Measurements from ENCODE around the gene WWC2.

Gene WWC2

GRCh38 chr4:183157215-183157614, 58.2 kb downstream of the WWC2 start:
- no peak for DNase-seq
- intact Hi-C loops (cut with DNase I) = no loop called here

- intact Hi-C loops (cut with DNase I) = no loop called here
- DNase-seq = no peak
Observed at GRCh38 chr4:183158062-183158461, 59.0 kb downstream of the WWC2 start.

DNA sequence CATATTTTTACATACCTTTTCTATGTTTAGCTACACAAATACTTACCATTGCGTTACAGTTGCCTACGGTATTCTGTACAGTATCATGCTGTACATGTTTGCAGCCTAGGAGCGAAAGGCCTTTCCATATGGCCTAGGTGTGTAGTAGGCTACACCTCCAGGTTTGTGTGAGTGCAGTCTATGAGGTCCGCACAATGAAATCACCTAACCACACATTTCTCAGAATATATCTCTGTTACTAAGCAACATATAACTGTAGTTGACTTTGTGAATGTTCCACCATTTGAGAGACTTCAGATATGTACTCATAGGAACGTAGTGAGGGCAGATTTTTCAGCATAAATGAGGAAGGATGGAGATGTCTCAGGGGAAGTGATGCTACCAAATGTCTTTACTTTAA, 62.6 kb downstream of the WWC2 start:
- no peak for DNase-seq
- intact Hi-C loops (cut with DNase I) = no loop called here

DNA sequence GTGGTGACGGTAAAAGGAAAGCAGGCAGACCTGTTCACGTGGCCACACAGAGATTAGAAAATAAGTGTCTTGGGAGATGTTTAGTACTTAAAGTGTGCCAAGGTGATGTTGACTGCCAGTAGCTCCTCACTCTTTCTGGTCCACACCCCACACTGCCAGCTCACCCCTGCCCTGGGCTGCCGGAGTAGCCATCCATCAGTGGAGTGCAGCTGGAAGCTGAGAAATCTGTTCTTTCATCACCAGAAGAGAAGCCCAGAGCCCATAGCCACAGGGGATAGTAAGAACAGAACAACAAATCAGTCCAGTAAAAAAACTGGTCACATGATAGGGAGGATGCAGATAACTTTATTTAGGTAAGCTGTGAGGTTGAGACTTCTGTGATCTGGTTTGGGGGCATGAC, 64.1 kb downstream of the WWC2 start:
- intact Hi-C loops (cut with DNase I) = no loop called here

GRCh38 chr4:183164963-183165362, 65.9 kb downstream of the WWC2 start:
- DNase-seq = no peak
- intact Hi-C loops (cut with DNase I) = no loop called here

More for the DNA sequence above, 64.1 kb downstream of the WWC2 start:
- DNase-seq = no peak

DNA sequence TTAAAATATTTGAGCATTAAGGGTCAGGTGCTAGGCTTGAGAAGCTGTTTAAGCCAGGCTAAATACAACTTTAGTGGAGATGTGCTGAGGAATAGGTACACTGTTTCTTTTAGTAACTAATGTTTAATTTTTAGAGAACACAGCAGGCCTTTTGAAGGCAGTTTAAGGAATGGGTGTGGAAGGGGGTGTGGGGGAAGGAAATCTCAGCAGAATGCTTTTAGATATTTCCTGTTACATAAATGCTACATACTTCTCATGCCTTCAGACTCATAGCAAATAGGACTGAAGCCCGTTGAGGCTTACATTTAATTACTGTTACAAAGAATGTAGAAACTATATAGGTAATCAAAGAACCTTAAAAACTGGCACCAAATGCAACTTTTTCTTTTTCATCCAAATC, 66.3 kb downstream of the WWC2 start:
- DNase-seq = peak in 1 of 42 donors; percentile 13
- intact Hi-C loops (cut with DNase I) = no loop called here

DNA sequence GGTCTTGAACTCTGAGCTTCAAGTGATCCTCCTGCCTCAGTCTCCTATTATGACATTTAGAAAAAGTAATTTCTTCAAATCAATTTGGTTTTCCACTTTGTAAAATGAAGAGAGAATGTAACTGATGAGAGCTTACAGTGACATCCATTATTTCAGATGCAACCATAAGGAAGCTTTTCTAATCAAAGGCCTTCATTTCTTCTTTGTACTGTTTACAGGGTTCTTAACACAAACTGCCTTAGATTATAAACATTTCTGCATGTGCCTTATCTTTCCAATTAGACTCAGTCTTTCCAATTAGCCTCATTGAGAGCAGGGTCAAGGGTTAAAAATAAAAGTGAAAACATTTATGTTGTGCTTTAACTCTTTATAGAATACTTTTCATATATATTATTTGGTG, 71.8 kb downstream of the WWC2 start:
- DNase-seq = no peak
- intact Hi-C loops (cut with DNase I) = no loop called here

- no peak for DNase-seq
- intact Hi-C loops (cut with DNase I) = no loop called here
Observed at GRCh38 chr4:183171484-183172267, 72.6 kb downstream of the WWC2 start.

DNA sequence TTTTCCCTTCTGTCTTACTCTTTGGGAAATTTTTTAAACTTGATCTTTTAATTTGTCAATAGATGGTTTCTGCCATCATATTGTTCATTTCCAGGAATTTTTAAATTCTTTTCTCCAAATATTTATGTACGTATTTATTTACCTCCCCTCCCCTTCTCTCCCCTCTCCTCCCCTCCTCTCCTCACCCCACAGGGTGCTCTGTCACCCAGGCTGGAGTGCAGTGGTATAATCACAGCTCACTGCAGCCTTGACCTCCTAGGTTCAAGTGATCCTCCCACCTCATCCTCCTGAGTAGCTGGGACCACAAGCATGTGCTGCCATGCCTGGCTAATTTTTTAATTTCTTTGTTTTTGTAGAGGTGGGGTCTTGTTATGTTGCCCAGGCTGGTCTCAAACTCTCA, 73.8 kb downstream of the WWC2 start:
- intact Hi-C loops (cut with DNase I) = no loop called here
- no peak for DNase-seq

DNA sequence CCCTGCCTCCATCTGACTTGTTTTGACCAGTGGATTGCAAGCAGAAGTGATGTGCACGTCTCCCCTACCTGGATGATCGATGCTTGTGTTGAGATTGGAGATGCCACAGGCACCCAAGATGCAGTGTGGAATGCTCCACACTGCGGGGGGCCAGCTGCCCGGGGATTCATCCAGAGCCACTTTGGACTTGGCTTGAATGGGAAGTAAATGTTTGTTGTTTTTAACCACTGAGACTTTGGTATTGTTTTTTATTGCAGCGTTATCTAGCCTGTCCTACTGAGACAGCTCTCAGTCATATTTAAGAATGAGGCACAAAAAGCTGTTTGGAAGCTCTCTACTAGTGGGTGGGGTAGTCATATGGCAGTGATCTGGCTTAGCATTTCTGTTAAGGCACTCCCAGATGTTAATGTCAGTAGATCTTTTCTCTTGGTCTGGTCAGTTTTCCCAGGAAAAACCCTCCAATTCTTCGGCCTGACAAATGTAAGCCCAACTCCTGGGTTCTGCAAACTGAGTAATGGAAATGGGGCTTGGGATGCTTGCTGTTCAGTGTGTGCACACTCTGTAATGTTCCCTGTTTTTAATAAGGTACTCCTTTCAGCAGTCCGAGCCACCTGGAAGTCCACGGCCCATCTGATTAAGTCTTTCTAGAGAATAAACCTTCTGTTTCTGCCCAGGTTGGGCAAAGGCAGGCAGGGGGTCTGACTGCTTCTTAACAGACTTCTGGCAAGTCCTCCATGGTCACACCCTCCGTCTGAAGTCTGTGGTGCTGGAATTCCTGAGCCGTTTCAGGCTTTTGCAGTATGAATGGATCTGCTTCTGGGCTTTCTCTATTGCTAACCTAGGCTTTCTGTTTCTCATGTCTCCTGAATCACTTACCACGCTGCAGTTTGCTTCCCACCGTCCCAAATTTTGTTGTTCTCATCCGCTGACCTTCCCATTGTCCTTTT, 74.8 kb downstream of the WWC2 start:
- no peak for DNase-seq
- intact Hi-C loops (cut with DNase I) = no loop called here

DNA sequence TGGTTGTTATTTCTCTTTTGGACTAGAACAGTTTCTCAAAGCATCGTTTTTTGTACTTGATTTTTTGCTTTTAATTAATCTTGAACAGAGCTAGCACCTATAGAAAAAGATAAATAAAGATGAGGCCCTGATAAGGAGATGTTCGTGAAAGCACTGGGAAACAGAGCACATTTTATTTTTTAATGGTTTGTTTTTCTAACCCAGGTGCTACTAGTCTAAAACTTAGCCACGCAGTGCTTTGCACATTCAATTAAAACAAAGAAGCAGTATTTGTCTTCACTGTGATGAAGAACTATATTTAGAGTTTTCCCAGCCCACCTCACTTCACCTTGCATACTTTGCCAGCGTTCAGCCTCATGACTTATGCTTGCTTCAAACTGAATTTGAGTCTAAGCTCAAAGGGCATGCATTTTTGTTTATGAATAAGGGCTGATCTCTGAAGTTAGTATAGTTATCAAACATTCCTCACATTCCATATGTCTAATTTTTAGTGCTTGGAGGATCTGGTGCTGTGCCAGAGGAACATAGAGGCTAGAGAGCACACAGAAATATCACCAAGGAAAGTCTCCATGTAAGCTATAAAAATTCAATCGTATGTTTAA, 76.7 kb downstream of the WWC2 start:
- intact Hi-C loops (cut with DNase I) = no loop called here
- DNase-seq = no peak

- no peak for DNase-seq
- intact Hi-C loops (cut with DNase I) = no loop called here
Observed at GRCh38 chr4:183177001-183177400, 77.9 kb downstream of the WWC2 start.

- no peak for DNase-seq
- intact Hi-C loops (cut with DNase I) = no loop called here
Observed at GRCh38 chr4:183178201-183178600, 79.1 kb downstream of the WWC2 start.

- no peak for DNase-seq
- intact Hi-C loops (cut with DNase I) = no loop called here
Observed at GRCh38 chr4:183180096-183180495, 81.0 kb downstream of the WWC2 start.

DNA sequence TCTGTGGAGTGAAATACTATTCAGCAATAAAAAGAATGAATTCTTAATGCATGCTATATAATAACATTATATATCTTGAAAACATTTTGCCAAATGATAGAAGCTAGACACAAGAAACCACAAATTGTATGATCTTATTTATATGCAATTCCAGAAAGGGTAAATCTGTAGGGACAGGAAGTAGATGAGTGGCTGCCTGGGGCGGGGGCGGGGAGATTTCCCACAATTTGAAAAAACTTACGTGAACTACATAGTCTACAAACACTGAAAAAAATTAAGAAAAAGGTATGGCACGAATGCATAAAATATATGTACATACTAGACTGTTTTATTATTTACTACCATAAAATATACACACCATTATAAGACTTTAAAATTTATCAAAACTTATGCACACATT, 81.6 kb downstream of the WWC2 start:
- intact Hi-C loops (cut with DNase I) = no loop called here
- no peak for DNase-seq

DNA sequence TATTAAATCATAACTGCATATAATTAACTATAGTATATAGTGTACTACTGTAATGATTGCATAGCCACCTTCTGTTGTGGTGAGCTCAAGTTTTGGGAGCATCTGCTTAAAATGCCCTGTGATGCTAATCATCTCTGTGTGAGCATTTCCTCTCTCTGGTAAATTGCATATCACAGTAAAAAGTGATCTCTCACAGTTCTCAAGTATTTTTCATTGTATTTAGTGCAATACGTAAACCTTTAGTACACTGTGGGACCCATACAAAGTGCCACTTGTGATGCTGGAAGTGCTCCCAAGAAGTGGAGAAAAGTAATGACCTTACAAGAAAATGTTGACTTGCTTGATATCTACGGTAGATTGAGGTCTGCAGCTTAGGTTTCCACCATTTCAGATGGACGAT, 82.0 kb downstream of the WWC2 start:
- no peak for DNase-seq
- intact Hi-C loops (cut with DNase I) = no loop called here

DNA sequence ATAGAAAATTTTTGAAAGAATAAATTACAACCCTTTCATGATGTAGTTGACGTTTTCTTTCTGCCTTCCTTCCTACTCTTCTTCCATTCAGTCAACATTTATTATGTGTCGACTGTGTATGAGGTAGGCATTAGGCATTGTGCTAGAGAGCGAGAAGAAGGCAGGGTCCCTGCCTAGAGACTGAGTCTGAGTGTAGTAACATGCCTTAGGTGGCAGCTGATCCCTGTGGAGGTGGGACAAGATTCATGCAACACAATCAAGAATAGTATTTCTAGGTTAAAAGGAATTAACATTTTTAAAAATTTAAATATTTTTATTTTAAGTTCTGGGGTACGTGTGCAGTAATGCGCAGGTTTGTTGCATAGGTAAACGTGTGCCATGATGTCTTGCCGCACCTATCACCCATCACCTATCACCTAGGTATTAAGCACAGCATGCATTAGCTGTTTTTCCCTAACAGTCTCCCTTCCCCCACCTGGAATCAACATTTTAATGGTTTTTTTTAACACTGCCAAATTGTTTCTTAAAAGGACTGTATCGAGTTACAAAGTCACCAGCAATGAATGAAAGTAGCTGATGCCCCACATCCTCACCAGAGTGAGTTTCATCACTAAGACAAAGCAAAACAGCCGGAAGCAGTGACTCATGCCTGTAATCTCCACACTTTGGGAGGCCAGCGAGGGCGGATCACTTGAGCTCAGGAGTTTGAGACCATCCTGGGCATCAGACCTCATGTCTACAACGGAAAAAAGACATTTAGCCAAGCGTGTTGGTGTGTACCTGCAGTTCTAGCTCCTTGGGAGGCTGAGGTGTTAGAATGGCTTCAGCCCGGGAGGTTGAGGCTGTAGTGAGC, 84.0 kb downstream of the WWC2 start:
- no peak for DNase-seq
- intact Hi-C loops (cut with DNase I) = no loop called here

GRCh38 chr4:183183906-183184535, 85.0 kb downstream of the WWC2 start:
- DNase-seq = no peak
- intact Hi-C loops (cut with DNase I) = no loop called here

DNA sequence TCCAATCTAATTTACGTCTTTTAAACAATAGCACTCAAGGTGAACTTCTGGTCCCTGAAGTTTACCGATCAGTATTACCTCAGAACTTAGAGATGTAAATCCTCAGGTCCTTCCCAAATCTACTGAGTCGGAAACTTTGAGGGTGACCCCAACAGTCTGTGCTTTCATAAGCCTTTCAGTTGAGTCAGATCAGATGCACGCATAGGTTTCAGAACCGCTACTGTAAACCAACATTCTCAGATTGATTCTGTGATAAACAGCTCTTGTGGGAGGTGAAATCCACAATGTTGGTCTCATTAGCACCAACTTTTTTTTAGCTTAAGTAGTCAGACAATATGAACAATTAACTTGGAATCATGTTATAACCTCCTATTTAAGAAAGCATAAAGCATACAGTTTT, 86.0 kb downstream of the WWC2 start:
- intact Hi-C loops (cut with DNase I) = no loop called here

More for the DNA sequence above, 86.0 kb downstream of the WWC2 start:
- no peak for DNase-seq

Measured in head of caudate nucleus (tissue), 42 donors.